GM18520 (cell line): ENCODE data around the gene OXNAD1.

ENCODE experiments used
- ATAC-seq: cut with Tn5 transposase; IDR thresholded peaks from one replicate; pipeline ENCODE4 v1.9.1; 2021; ENCODE audit not compliant: unreplicated experiment

Gene OXNAD1

GRCh38 chr3:16273867-16274266 lies 8.9 kb downstream of the OXNAD1 start:
- no peak for ATAC-seq

GRCh38 chr3:16277471-16277870 lies 12.5 kb downstream of the OXNAD1 start:
- no peak for ATAC-seq

GRCh38 chr3:16279010-16279801 lies 14.2 kb downstream of the OXNAD1 start:
- no peak for ATAC-seq

- no peak for ATAC-seq
These were observed 15.7 kb downstream of the OXNAD1 start for GRCh38 chr3:16280671-16281070.

GRCh38 chr3:16284633-16285032 lies 19.6 kb downstream of the OXNAD1 start:
- ATAC-seq, result no peak

GRCh38 chr3:16286161-16286560 lies 21.1 kb downstream of the OXNAD1 start:
- ATAC-seq, result peak; percentile 64

- no peak for ATAC-seq
These were observed 21.9 kb downstream of the OXNAD1 start for GRCh38 chr3:16286751-16287543.

GRCh38 chr3:16288664-16289063 lies 23.7 kb downstream of the OXNAD1 start:
- ATAC-seq, result no peak

- no peak for ATAC-seq
These were observed 24.3 kb downstream of the OXNAD1 start for GRCh38 chr3:16289144-16289889.

- no peak for ATAC-seq
These were observed 25.2 kb downstream of the OXNAD1 start for GRCh38 chr3:16290007-16290826.

- ATAC-seq, result no peak
These were observed 25.8 kb downstream of the OXNAD1 start for GRCh38 chr3:16290827-16291196.

- ATAC-seq, result no peak
These were observed 29.8 kb downstream of the OXNAD1 start for GRCh38 chr3:16294844-16295243.

- no peak for ATAC-seq
These were observed 30.4 kb downstream of the OXNAD1 start for GRCh38 chr3:16295298-16295890.

- ATAC-seq, result no peak
These were observed 33.2 kb downstream of the OXNAD1 start for GRCh38 chr3:16297997-16298885.

- no peak for ATAC-seq
These were observed 33.9 kb downstream of the OXNAD1 start for GRCh38 chr3:16298891-16299290.

- ATAC-seq, result no peak
These were observed 34.7 kb downstream of the OXNAD1 start for GRCh38 chr3:16299746-16300145.

- no peak for ATAC-seq
These were observed 35.3 kb downstream of the OXNAD1 start for GRCh38 chr3:16300307-16300706.

- ATAC-seq, result no peak
These were observed 35.9 kb downstream of the OXNAD1 start for GRCh38 chr3:16300881-16301359.

- no peak for ATAC-seq
These were observed 36.5 kb downstream of the OXNAD1 start for GRCh38 chr3:16301507-16301906.
